HuH-7.5 (cell line): Measurements from ENCODE around the gene RNF31.

Source experiments
- DNase-seq: peaks from one replicate; pipeline ENCODE4 v3.0.0; 2011; ENCODE audit warnings: low spot score

RNF31 gene

GRCh38 chr14:24159777-24160498 is 12.6 kb downstream of the RNF31 start:
- DNase-seq = no peak

- DNase-seq = no peak
Measured at GRCh38 chr14:24160499-24160849, 13.2 kb downstream of the RNF31 start.

GRCh38 chr14:24160850-24161804 is 13.8 kb downstream of the RNF31 start, which contains the start of gene IRF9:
Gene IRF9 (plus strand): TSS chr14:24161265. CDS start chr14:24162145, 880 bp downstream.
- DNase-seq = peak; percentile 97

GRCh38 chr14:24162093-24162492 is 14.8 kb downstream of the RNF31 start:
- no peak for DNase-seq

GRCh38 chr14:24164518-24164991 is 17.3 kb downstream of the RNF31 start:
- DNase-seq = no peak

- no peak for DNase-seq
Measured at GRCh38 chr14:24165785-24166184, 18.5 kb downstream of the RNF31 start.

GRCh38 chr14:24167469-24168114 is 20.3 kb downstream of the RNF31 start:
- no peak for DNase-seq

GRCh38 chr14:24171422-24172260 is 24.3 kb downstream of the RNF31 start, which contains the start of gene REC8:
Gene REC8 (plus strand): TSS chr14:24172080. CDS start chr14:24172553, 473 bp downstream.
- DNase-seq = no peak

GRCh38 chr14:24172261-24172860 is 25.1 kb downstream of the RNF31 start:
- no peak for DNase-seq

- DNase-seq = no peak
Measured at GRCh38 chr14:24172871-24173281, 25.6 kb downstream of the RNF31 start.

- no peak for DNase-seq
Measured at GRCh38 chr14:24176599-24176998, 29.3 kb downstream of the RNF31 start.

GRCh38 chr14:24177041-24177825 is 29.9 kb downstream of the RNF31 start:
- no peak for DNase-seq

GRCh38 chr14:24177891-24178290 is 30.6 kb downstream of the RNF31 start:
- DNase-seq = no peak

- DNase-seq = no peak
Measured at GRCh38 chr14:24178399-24179178, 31.3 kb downstream of the RNF31 start.

- no peak for DNase-seq
Measured at GRCh38 chr14:24179294-24179960, 32.1 kb downstream of the RNF31 start.

GRCh38 chr14:24179961-24180796 is 32.9 kb downstream of the RNF31 start:
- no peak for DNase-seq

GRCh38 chr14:24181371-24182077 is 34.2 kb downstream of the RNF31 start:
- no peak for DNase-seq
